Activated CD4-positive, alpha-beta T cell treated with anti-CD3 and anti-CD28 coated beads, Interleukin-2, amount 10 ng/mL, durations not matched to agents 24 days and 14 days (primary cell): ENCODE data around the gene SSRP1. TPM values are rescaled to one million over a fixed set of nuclear protein-coding genes. Genes with fewer than 3 reads are reported as not detected.

Experiments used
- DNase-seq: peaks from one replicate; pipeline ENCODE4 v3.0.0; 2022
- H3K27ac Mint-ChIP-seq: one replicate; pipeline ENCODE4 v1.8.0; 2022; ENCODE audit warnings: mild to moderate bottlenecking, mixed read lengths
- H3K27me3 Mint-ChIP-seq: one replicate; pipeline ENCODE4 v1.8.0; 2022; ENCODE audit warnings: mixed read lengths
- H3K36me3 Mint-ChIP-seq: one replicate; pipeline ENCODE4 v1.8.0; 2022; ENCODE audit warnings: low read depth, mild to moderate bottlenecking, mixed read lengths
- H3K4me1 Mint-ChIP-seq: one replicate; pipeline ENCODE4 v1.8.0; 2021; ENCODE audit warnings: mixed read lengths
- H3K4me3 Mint-ChIP-seq: one replicate; pipeline ENCODE4 v1.8.0; 2022; ENCODE audit warnings: mild to moderate bottlenecking, moderate library complexity, mixed read lengths
- H3K9me3 Mint-ChIP-seq: one replicate; pipeline ENCODE4 v1.8.0; 2021; ENCODE audit warnings: mixed read lengths
- intact Hi-C: fragments of 100-400 bp; cut with micrococcal nuclease; formaldehyde crosslinking; loops from one replicate; pipeline ENCODE4 v1.15.1; 2023
- total RNA-seq: library from RNA; stranded (reverse); gene quantifications from 2 replicates; pipeline ENCODE4 v1.2.3, GENCODE V29; 2022

Gene SSRP1, protein sequence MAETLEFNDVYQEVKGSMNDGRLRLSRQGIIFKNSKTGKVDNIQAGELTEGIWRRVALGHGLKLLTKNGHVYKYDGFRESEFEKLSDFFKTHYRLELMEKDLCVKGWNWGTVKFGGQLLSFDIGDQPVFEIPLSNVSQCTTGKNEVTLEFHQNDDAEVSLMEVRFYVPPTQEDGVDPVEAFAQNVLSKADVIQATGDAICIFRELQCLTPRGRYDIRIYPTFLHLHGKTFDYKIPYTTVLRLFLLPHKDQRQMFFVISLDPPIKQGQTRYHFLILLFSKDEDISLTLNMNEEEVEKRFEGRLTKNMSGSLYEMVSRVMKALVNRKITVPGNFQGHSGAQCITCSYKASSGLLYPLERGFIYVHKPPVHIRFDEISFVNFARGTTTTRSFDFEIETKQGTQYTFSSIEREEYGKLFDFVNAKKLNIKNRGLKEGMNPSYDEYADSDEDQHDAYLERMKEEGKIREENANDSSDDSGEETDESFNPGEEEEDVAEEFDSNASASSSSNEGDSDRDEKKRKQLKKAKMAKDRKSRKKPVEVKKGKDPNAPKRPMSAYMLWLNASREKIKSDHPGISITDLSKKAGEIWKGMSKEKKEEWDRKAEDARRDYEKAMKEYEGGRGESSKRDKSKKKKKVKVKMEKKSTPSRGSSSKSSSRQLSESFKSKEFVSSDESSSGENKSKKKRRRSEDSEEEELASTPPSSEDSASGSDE
- 253 and 256 TPM in 2 replicates for total RNA-seq

DNA sequence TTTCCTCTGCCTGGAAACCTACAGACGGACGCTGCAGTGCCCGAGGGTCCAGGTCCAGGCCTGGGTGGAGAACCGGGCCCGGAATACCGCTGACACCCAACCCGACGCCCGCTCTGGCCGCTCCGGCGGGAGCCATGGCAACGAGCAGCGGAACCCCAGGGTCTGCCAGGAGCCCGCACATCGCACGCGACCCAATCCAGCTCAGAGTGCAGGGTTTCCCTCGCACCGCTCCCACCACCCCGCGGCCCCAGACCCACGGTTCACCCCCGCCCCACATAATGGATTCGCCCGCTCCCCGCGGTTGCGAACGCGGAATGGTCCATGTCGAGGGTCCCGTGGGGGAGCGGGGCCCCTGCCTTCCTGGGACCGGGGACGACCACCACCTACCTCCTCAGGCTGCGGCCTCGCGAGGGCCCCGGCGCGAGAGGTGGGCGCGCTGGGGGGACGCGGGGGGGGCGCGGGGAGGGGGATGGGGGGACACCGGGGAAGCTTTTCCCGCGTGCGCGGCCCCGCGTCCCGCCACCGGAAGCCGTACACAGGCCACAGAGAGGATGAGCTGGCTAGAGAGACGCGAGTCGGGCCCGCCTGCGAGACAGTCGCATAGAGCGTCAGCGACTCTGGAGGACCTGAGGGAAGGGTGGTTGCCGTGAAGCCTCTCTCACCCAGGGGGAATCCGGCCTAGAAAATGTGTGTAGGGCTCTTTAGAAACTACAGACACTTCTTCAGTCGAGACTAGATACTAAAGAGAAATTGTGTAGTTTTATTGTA lies at the start of gene SSRP1:
SSRP1 (minus strand) TSS at position 550 of the 768 bp plus-strand sequence. CDS start 771 bp downstream, outside the sequence.
- DNase-seq = peak; percentile 95
- H3K27ac Mint-ChIP-seq = peak within 1 kb of the TSS; percentile 99
- intact Hi-C loops = loop anchor here (1.0 to 10.0 kb wide), 9 partner anchors 10 to 1242 kb away; partner anchors contain the start of genes LPXN, SELENOH, YPEL4 and ZDHHC5
- H3K36me3 Mint-ChIP-seq = peaks cover 41% of the 10 kb centered on the region
- H3K9me3 Mint-ChIP-seq = no peaks in the 10 kb centered on the region
- peak within 1 kb of the TSS; percentile 93 for H3K4me3 Mint-ChIP-seq
- no peaks in the 10 kb centered on the region for H3K27me3 Mint-ChIP-seq
- H3K4me1 Mint-ChIP-seq = peaks cover 35% of the 10 kb centered on the region

DNA sequence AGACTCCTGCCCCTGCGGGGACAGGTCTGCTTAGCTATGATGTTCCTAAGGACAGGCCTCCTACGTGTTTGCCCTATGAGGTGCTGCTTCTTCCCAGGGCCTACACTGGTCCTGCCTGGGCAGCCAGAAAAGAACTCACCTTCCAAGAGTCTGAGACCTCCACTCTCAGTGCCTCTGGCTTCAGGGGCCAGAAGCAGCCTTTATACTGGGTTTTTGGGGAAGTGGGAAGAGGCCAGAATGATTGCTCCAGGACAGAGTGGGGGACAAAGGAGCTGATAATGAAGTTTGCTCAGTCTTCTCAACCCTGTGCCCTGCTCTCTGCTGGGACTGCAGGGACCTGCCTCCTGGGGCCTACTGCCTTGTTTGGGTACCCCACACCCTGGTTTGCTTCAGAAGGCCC lies 45.3 kb upstream of the SSRP1 start, which contains the start of gene PRG3:
PRG3 (minus strand) TSS at position 176 of the 400 bp plus-strand sequence. CDS start 442 bp downstream, outside the sequence.
- Mint-ChIP-seq H3K4me3 (no peak within 1 kb of the TSS), H3K4me1 (no peaks in the 10 kb centered on the region), H3K9me3 (no peaks in the 10 kb centered on the region), H3K36me3 (no peaks in the 10 kb centered on the region), H3K27ac (no peak within 1 kb of the TSS), H3K27me3 (peaks cover 6% of the 10 kb centered on the region)
- intact Hi-C loops = no loop called here
- DNase-seq = no peak

DNA sequence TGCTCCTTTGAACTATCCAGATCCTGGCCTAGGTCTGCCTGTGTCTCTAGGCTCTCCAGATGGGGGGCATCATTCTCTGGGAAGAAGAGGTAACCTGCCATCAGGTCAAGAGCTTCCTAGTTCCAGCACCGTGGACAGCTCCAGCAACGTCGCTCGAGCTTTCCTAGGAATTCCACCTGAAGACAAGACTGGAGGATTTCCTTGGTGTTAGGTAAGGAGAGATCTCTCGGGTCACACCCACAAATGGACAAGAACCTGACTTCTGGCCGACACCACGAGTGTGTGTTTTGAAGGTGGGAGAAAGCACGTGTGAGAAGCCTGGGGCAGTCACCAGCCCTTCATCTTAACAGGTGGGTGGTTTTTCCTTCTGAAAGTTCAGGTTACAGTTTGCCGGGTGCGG lies 44.0 kb upstream of the SSRP1 start:
- intact Hi-C loops = no loop called here
- Mint-ChIP-seq H3K4me1 (no peaks in the 10 kb centered on the region), H3K27ac (no peak overlapping the region), H3K36me3 (no peaks in the 10 kb centered on the region), H3K27me3 (peaks cover 6% of the 10 kb centered on the region), H3K9me3 (no peaks in the 10 kb centered on the region), H3K4me3 (no peak overlapping the region)
- DNase-seq = no peak

DNA sequence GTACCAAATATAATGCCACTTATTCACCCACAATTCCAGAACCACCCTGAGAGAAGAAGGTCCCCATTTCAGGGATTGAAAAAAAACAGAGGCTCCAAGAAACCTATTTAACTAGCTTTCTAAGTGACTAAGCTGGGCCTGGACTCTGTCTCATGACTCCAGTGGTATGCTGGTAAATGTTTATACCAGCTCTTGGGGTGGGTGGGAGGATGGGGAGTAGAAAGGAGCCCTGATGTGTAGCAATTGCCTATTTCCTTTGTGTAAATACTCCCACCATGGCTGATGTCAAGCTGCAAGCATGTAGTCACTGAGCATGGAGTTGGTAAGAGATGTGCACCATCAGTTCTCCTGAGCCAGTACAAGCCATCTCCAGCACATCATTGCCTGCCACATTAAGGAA lies 42.5 kb upstream of the SSRP1 start:
- no peaks in the 10 kb centered on the region for H3K36me3 Mint-ChIP-seq
- DNase-seq = no peak
- H3K27me3 Mint-ChIP-seq = peaks cover 6% of the 10 kb centered on the region
- intact Hi-C loops = no loop called here
- H3K9me3 Mint-ChIP-seq = no peaks in the 10 kb centered on the region
- H3K4me3 Mint-ChIP-seq = no peak overlapping the region
- no peaks in the 10 kb centered on the region for H3K4me1 Mint-ChIP-seq
- H3K27ac Mint-ChIP-seq = no peak overlapping the region

DNA sequence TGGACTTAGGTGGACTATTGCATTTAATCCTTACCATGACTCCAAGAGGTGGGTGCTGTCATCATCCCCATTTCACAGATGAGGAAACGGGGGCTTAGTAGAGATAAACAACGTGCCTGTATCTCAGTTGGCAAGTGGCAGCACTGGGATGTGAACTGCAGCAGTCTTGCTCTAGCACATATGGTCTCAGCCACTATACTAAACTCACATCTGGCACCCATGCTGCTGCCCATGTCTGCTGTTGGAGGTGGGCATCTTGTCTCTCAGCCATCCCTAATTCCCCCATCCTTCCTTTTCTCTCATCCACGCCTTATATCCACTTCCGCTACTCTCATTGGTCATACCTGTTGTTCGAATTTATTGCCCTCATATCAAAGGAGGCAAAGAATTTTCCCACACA lies 41.4 kb upstream of the SSRP1 start:
- H3K27me3 Mint-ChIP-seq = peaks cover under 1% of the 10 kb centered on the region
- intact Hi-C loops = no loop called here
- H3K4me1 Mint-ChIP-seq = no peaks in the 10 kb centered on the region
- no peaks in the 10 kb centered on the region for H3K9me3 Mint-ChIP-seq
- no peaks in the 10 kb centered on the region for H3K36me3 Mint-ChIP-seq
- H3K27ac Mint-ChIP-seq = no peak overlapping the region
- no peak for DNase-seq
- H3K4me3 Mint-ChIP-seq = no peak overlapping the region

DNA sequence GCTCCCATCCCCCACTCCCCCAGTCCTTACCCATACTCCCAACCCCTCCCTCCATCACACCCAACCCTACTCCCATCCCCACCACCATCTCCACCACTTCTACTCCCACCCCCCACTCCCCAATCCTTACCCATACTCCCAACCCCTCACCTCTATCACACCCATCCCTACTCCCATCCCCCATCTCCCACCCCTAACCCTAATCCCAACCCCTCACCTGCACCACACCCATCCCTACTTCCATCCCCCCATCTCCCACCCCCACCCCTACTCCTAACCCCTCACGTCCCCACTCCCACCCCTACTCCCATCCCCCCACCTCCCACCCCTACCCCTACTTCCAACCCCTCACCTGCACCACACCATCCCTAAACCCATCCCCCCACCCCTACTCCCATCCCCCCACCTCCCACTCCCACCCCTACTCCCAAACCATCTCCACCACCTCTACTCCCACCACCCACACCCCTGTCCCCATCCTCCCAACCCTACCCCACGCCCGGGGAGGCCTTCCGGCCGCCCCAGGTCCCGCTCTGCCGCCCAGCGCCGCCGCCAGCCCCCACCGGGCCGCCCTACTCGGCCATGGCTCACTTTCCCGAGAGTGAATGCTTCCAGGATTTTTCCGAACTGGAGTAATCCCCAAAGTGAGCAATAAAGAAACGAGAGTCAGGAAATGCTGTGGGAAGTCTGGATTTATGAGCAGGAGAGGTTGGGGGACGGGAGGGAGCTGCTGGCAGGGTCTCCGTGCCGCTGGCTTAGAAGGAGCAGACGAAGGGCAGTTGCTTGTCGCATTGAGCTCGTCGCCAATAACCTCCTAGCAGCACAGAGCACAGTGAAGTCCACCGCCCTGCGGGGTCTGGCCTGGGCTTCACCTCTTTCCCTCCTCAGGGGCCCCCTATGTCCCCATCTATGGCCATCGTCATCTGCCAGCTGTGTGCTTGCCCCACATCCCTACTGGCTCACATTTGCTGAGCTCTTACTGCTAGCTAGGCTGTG lies 40.7 kb upstream of the SSRP1 start:
- no peaks in the 10 kb centered on the region for H3K27me3 Mint-ChIP-seq
- H3K4me1 Mint-ChIP-seq = no peaks in the 10 kb centered on the region
- H3K36me3 Mint-ChIP-seq = no peaks in the 10 kb centered on the region
- no peak overlapping the region for H3K27ac Mint-ChIP-seq
- no peak for DNase-seq
- H3K9me3 Mint-ChIP-seq = no peaks in the 10 kb centered on the region
- intact Hi-C loops = no loop called here
- no peak overlapping the region for H3K4me3 Mint-ChIP-seq

DNA sequence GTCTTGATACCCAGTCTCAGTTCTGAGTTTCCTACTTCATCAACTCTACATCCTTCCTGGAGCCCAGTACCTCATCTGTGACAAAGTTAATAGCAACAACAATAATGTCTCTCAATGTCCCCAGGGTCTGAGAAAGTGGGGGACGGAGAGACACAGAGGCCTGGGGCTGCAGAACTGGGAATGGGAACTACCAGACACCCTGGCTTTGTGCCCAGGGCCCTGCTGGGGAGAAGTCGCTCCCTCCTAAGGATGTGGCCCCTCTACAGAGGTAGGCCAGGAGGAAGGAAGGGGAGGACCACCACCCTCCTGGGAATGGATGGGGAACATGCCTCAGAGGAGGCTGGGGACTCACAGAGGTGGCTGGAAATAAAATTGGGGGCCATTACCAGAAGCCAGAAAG lies 39.8 kb upstream of the SSRP1 start:
- Mint-ChIP-seq H3K27me3 (no peaks in the 10 kb centered on the region), H3K4me1 (no peaks in the 10 kb centered on the region), H3K36me3 (no peaks in the 10 kb centered on the region), H3K27ac (no peak overlapping the region), H3K9me3 (no peaks in the 10 kb centered on the region), H3K4me3 (no peak overlapping the region)
- intact Hi-C loops = no loop called here
- no peak for DNase-seq

DNA sequence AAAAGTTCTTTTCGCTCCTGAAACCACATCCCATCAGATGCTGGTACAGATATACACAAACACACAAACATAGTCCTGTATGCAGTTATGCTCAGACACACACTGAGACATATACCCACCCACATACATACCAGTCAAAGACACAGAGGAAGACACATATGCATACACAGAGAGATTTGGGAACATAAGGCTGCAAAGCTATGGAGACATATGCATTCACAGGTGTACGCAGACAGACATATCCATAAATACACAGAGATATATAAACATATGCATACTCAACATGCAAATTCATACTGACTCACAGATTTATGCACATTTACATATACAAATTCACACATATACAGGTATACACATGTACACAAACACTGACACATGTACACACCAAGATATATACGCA lies 39.3 kb upstream of the SSRP1 start:
- Mint-ChIP-seq H3K9me3 (no peaks in the 10 kb centered on the region), H3K4me1 (no peaks in the 10 kb centered on the region), H3K4me3 (no peak overlapping the region), H3K36me3 (no peaks in the 10 kb centered on the region), H3K27me3 (no peaks in the 10 kb centered on the region), H3K27ac (no peak overlapping the region)
- intact Hi-C loops = no loop called here
- no peak for DNase-seq

DNA sequence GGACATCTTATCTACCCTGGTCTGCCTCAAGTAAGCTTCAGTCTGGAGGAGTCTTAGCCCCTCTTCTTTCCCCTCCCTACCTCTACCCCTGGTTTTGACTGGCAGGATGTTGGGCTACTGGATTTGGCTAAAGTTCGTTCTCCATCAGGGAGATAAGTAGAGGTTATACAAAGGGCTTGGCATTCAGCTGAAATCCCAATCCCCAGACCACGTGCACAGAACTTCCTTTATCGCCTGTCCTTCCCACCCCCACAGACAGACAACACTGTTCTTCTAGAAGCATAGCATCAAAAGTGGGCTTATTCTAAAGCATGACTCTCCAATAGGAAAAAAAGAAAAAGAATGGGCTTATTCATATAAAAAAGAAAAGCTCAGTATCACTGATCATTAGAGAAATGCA lies 37.5 kb upstream of the SSRP1 start:
- Mint-ChIP-seq H3K27me3 (no peaks in the 10 kb centered on the region), H3K36me3 (no peaks in the 10 kb centered on the region), H3K27ac (no peak overlapping the region), H3K4me3 (no peak overlapping the region), H3K9me3 (no peaks in the 10 kb centered on the region), H3K4me1 (no peaks in the 10 kb centered on the region)
- DNase-seq = no peak
- intact Hi-C loops = no loop called here

DNA sequence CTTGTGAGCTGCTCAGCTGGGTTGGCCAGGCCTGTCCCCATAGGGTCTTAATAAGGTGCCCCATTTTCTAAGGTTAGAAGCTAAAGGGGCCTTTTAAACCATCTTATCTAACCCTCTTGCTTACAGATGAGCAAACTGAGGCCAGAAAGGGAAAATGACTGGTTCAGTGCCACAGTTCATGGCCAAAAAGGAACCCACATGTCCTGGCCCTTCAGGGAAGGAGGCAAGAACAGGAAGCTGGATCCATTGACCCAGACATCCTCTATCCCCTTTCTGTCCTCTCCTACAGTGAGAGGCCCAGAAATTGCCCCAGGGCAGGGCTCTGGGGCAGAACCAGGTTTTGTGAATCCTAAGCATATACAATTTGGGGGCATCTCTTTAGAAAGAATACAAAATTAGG lies 35.2 kb upstream of the SSRP1 start:
- Mint-ChIP-seq H3K36me3 (no peaks in the 10 kb centered on the region), H3K9me3 (no peaks in the 10 kb centered on the region), H3K4me1 (no peaks in the 10 kb centered on the region), H3K27me3 (no peaks in the 10 kb centered on the region), H3K27ac (no peak overlapping the region), H3K4me3 (no peak overlapping the region)
- intact Hi-C loops = no loop called here
- no peak for DNase-seq

DNA sequence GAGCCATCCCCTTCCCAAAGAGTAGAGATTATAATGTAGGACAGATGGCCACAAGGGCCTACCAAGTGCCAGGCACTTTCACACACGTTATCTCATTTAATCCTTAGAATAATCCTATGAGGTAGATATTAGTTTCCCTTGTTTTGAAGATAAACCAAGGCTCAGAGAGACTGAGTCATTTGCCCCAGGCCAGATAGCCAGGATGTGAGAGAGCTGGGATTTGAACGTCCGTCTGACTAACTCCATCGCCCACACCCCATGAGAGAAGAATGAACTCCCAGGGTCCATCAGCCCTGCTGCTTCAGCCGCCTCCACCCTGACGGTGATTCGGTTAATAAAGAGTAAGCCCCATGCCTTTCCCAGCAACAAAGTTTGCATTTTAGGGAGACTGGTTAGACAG lies 34.6 kb upstream of the SSRP1 start:
- no peak for DNase-seq
- Mint-ChIP-seq H3K9me3 (no peaks in the 10 kb centered on the region), H3K36me3 (no peaks in the 10 kb centered on the region), H3K4me1 (no peaks in the 10 kb centered on the region), H3K27ac (no peak overlapping the region), H3K27me3 (no peaks in the 10 kb centered on the region), H3K4me3 (no peak overlapping the region)
- intact Hi-C loops = no loop called here

DNA sequence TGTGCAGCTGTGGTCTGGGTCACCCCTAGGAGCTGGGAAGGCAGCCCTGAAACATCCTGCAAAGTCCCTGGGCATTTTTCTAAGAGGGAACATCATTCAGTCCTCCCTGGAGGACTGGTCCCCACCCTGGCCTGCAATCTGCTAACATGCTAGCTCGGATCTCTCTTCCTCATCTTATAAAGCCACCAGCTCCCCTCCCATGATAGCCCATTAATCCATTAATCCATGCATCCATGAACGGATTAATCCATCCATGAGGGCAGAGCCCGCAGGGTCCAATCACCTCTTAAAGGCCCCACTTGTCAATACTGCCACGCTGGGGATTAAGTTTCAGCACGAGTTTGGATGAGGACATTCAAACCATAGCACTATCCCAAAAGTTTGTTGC lies 33.1 kb upstream of the SSRP1 start:
- no peak overlapping the region for H3K27ac Mint-ChIP-seq

More for the DNA sequence above, 33.1 kb upstream of the SSRP1 start:
- no peaks in the 10 kb centered on the region for H3K4me1 Mint-ChIP-seq
- H3K4me3 Mint-ChIP-seq = no peak overlapping the region
- intact Hi-C loops = no loop called here
- no peaks in the 10 kb centered on the region for H3K9me3 Mint-ChIP-seq
- no peaks in the 10 kb centered on the region for H3K36me3 Mint-ChIP-seq
- no peaks in the 10 kb centered on the region for H3K27me3 Mint-ChIP-seq
- DNase-seq = no peak
